Measurements from ENCODE around the gene RAB42. TPM values are rescaled to one million over a fixed set of nuclear protein-coding genes. Genes with fewer than 3 reads are reported as not detected.

Gene RAB42
- total and polyA plus RNA-seq, 10 of the 15 experiments (the other 5 are each of a cell fraction or from before 2014, with no cell fraction given) = 0.16 to 4.5 (median 0.49) TPM

- in situ Hi-C loops (cut with MboI) = loop anchor here (5.0 kb wide), 1 partner anchor 233 kb away; no protein-coding TSS in a partner anchor
- no peaks in the 10 kb centered on the region for H3K36me3 ChIP-seq (ENCODE audit: control insufficient read depth in 2 of 2, insufficient read depth in 2 of 2, low read length in 1 of 2)
- RAD21 ChIA-PET (ENCODE audit: unreplicated experiment) = interaction anchor here (0.9 to 3.1 kb wide), 5 partner anchors 24 to 111 kb away, joined by 3 to 26 read pairs (median 10); partner anchors contain the start of genes GMEB1 and YTHDF2
- peak overlapping the region; percentile 75; the same call in 1 of the 2 replicates for H2AFZ ChIP-seq (ENCODE audit: control insufficient read depth, low read depth, low read length)
- ATAC-seq = no peak
- TF ChIP-seq ESRRA (IDR thresholded peaks at IDR 0.05; ENCODE audit: low read length) (no peak), MEF2A (IDR thresholded peaks at IDR 0.05; ENCODE audit: insufficient read depth, low read depth, low read length) (no peak), CHD1 (IDR thresholded peaks at IDR 0.05; ENCODE audit: low read depth, low read length) (no peak), POLR2AphosphoS2 (IDR thresholded peaks at IDR 0.05; ENCODE audit: low read depth, low read length) (no peak), E4F1 (IDR thresholded peaks at IDR 0.05; ENCODE audit: borderline replicate concordance, partially characterized antibody) (no peak), SUZ12 (IDR thresholded peaks at IDR 0.05; ENCODE audit: unreplicated experiment) (no peak), EP300 (IDR thresholded peaks at IDR 0.05; ENCODE audit: borderline replicate concordance in 1 of 2, control insufficient read depth in 1 of 2, low read depth in 2 of 2, low read length in 2 of 2) (no peak), SIN3A (IDR thresholded peaks at IDR 0.05; ENCODE audit: low read depth, low read length) (no peak)
- TF ChIP-seq, protein P1, sequence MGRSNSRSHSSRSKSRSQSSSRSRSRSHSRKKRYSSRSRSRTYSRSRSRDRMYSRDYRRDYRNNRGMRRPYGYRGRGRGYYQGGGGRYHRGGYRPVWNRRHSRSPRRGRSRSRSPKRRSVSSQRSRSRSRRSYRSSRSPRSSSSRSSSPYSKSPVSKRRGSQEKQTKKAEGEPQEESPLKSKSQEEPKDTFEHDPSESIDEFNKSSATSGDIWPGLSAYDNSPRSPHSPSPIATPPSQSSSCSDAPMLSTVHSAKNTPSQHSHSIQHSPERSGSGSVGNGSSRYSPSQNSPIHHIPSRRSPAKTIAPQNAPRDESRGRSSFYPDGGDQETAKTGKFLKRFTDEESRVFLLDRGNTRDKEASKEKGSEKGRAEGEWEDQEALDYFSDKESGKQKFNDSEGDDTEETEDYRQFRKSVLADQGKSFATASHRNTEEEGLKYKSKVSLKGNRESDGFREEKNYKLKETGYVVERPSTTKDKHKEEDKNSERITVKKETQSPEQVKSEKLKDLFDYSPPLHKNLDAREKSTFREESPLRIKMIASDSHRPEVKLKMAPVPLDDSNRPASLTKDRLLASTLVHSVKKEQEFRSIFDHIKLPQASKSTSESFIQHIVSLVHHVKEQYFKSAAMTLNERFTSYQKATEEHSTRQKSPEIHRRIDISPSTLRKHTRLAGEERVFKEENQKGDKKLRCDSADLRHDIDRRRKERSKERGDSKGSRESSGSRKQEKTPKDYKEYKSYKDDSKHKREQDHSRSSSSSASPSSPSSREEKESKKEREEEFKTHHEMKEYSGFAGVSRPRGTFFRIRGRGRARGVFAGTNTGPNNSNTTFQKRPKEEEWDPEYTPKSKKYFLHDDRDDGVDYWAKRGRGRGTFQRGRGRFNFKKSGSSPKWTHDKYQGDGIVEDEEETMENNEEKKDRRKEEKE (IDR thresholded peaks at IDR 0.05) = no peak
- no peak for FAIRE-seq
- peak overlapping the region; percentile 92 for H3K4me3 ChIP-seq
- peak overlapping the region; percentile 93 for H3K4me2 ChIP-seq (ENCODE audit: control insufficient read depth, insufficient read depth)
- peaks cover 13% of the 10 kb centered on the region for H3K4me1 ChIP-seq (ENCODE audit: control insufficient read depth, insufficient read depth, low read length)
- intact Hi-C loops (cut with micrococcal nuclease; ENCODE audit: unreplicated experiment) = loop anchor here (5.0 kb wide), 1 partner anchor 127 kb away; no protein-coding TSS in a partner anchor
- BruUV-seq (replicated peaks) = no TSS peak
- H3K9me3 ChIP-seq (replicated peaks; ENCODE audit: control insufficient read depth, insufficient read depth, low read length) = no peaks in the 10 kb centered on the region
- WGBS (ENCODE audit: insufficient coverage, insufficient replicate concordance, low lambda C conversion rate, missing lambda C conversion rate) = 96% methylated on average over 3 of the region's 3 CpGs
- peak overlapping the region; percentile 95 for H3K9ac ChIP-seq (ENCODE audit: control insufficient read depth, insufficient read depth, low read length)
- peaks cover 30% of the 10 kb centered on the region for H3K79me2 ChIP-seq (ENCODE audit: control insufficient read depth, insufficient read depth, low read length)
- H3K27me3 ChIP-seq (replicated peaks in 1 of 2; ENCODE audit: control insufficient read depth in 2 of 2, insufficient read depth in 2 of 2, low read length in 1 of 2) = no peaks in the 10 kb centered on the region
- POLR2A ChIA-PET = interaction anchor here (0.6 to 5.2 kb wide), 11 partner anchors 23 to 788 kb away, joined by 3 to 43 read pairs (median 5); partner anchors contain the start of genes GMEB1, MED18 and YTHDF2
- DNase-seq (ENCODE audit: low read depth, low spot score) = no peak
- SMC1A ChIA-PET (ENCODE audit: uncharacterized antibody, unreplicated experiment) = interaction anchor here (0.6 to 3.3 kb wide), 6 partner anchors 24 to 538 kb away, joined by 3 to 21 read pairs (median 10); partner anchors contain the start of genes GMEB1, SRSF4 and YTHDF2
- no peaks in the 10 kb centered on the region for H4K20me1 ChIP-seq (ENCODE audit: control insufficient read depth, insufficient read depth)
- H3K27ac ChIP-seq (ENCODE audit: control insufficient read depth, insufficient read depth) = peak overlapping the region; percentile 90
- CTCF ChIA-PET = interaction anchor here (0.7 to 3.8 kb wide), 7 partner anchors 25 to 233 kb away, joined by 3 to 31 read pairs (median 6); partner anchors contain the start of gene YTHDF2
Observed at GRCh38 chr1:28644494-28644893, 52.4 kb downstream of the RAB42 start.

Data from GM12878 (cell line).